Melanocyte of skin (primary cell): ENCODE data around the gene PIN1. TPM values are rescaled to one million over a fixed set of nuclear protein-coding genes. Genes with fewer than 3 reads are reported as not detected.

ENCODE experiments used
- small RNA-seq, 2 donors: library from RNA; depleted of rRNA; stranded (forward); fragments of <200 nt; gene quantifications; one replicate each; pipeline ENCODE3, GENCODE V24; 2012
- total RNA-seq, 2 donors: library from RNA; depleted of rRNA; stranded (reverse); fragments of >200 nt; gene quantifications; 2 replicates each; pipeline ENCODE4 v1.2.3, GENCODE V29; 2012

Gene PIN1
- 100 to 1,000 TPM; 119 to 128 TPM for total RNA-seq

GRCh38 chr19:9834726-9835506, at the start of gene PIN1:
Gene PIN1 (plus strand): TSS chr19:9835318. CDS start chr19:9835345, 27 bp downstream.

GRCh38 chr19:9818734-9819595, 16.2 kb upstream of the PIN1 start, which contains the start of gene FBXL12:
Gene FBXL12 (minus strand): TSS chr19:9819079. CDS start chr19:9818813, 266 bp downstream.

GRCh38 chr19:9827289-9828238, 7.6 kb upstream of the PIN1 start, which contains the start of gene UBL5:
Gene UBL5 (plus strand): TSS chr19:9827918. CDS start chr19:9828338, 420 bp downstream.

Small RNAs within 50 kb of the gene (small RNA-seq; reads per million reads assigned to genes)
- 0.13 to 0.81 reads per million in 2 donors for gene RF00156

Other genes with a start within 250 kb of the PIN1 start
- 10 to 100 TPM; 25.6 to 39.9 TPM for gene ZNF561, start 214.1 kb upstream of the PIN1 start, total RNA-seq
- 10 to 100 TPM; 27.9 to 29.0 TPM for gene ZNF562, start 160.2 kb upstream of the PIN1 start, total RNA-seq
- 1 to 10 TPM; 3.3 to 7.6 TPM for gene ZNF846, start 66.6 kb upstream of the PIN1 start, total RNA-seq
- gene FBXL12, start 16.2 kb upstream of the PIN1 start, total RNA-seq = 10 to 100 TPM; 12.7 to 18.6 TPM
- 100 to 1,000 TPM; 189 to 223 TPM for gene UBL5, start 7.4 kb upstream of the PIN1 start, total RNA-seq
- 1 to 10 TPM; 2.0 to 4.1 TPM for gene OLFM2, start 101.2 kb downstream of the PIN1 start, total RNA-seq
- gene COL5A3, start 175.2 kb downstream of the PIN1 start, total RNA-seq = 10 to 100 TPM; 34.8 to 47.3 TPM
- gene RDH8, start 178.2 kb downstream of the PIN1 start, total RNA-seq = 1 to 10 TPM; 1.4 to 2.7 TPM